Measurements from ENCODE around the gene TMEM192.
"Not testable (repeated sequence)": the region's sequence is repeated elsewhere in the genome, so short reads cannot be mapped to it uniquely, and the experiment has no call there.

The TMEM192 gene

DNA sequence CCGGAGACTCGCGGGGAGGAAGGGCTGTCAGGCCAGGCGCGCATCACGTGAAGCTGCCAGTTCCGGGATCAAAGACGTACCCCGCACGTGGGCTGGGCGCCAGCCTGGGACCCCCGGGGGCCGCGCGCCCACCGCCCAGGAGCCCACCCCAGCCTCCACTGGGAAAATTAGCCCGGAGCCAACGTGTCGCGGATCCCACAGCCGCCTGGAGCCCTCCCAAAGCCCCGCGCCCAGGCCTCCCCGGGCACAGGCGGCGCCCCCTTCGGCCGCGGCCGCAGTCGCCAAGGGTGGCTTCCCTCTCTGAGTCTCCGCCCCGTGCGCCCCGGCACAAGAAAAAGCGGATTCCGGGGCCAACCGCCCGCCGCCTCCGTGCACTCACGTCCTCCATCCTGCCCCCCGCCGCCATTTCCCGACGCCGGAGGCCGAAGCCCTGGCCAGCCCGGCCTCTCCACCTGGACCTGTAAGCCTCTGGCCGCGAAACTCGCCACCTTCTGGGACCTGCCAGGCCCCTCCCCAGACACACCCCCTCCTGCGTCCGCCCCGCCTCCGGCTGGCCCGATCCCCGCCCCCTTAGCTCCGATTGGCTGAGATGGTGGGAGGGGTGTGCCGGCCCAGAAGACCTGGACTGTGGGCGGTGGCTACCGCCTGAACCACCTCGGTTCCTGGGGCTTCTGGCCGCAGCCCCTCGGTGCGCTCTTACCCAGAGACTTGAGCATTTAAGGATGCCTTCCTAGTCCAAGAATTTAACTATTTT is at the start of gene TMEM192:
TMEM192 (minus strand) TSS at position 493 of the 754 bp plus-strand sequence; CDS start at position 406, 87 bp downstream.
- peak; percentile 92 for DNase-seq

DNA sequence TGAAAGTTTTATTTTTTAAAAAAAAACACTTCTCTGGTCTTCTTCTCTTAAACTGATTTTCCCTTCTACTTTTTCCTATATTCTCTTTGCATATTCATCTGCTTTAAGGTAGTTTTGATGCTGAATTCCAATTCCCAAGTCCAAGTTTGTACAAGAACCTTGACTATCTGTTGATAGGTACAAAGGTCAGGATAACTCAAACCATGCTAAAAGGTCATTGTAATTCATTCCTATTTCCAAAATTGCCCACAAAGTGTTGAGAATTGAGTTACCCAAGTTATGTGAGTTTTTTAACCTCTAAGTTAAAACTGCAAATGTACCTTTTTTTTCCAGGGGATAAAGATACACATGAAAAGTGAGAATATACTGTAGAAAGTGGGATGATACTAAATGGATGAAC is 46.1 kb upstream of the TMEM192 start:
- DNase-seq, result no peak

DNA sequence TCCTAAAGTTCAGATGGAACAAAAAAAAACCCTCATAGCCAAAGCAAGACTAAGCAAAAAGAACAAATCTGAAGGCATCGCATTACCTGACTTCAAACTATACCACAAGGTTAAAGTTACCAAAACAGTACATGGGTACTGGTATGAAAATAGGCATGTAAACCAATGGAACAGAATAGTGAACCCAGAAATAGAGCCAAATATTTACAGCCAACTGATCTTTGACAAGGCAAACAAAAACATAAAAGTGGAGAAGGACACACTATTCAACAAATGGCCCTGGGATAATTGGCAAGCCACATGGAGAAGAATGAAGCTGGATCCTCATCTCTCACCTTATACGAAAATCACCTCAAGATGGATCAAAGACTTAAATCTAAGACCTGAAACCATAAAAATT is 44.2 kb upstream of the TMEM192 start:
- no peak for DNase-seq

DNA sequence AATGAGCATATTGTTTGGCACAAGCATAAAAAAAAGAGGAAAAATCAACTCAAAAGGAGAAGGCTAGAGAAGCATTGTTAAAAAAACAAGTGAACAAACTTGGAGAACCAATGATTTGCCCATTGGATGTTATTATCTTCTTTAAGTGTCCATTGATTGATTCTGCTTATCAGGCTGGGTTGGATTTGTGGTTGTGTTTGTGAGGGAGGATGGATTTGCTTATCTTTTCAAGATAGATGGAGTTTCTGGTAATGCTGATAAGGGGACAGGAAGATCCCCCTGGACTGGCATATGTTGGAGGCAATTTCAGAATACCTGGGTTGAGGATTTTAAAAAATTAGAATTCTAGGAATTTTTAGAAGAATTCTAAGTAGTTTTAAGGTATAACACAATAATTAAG is 41.8 kb upstream of the TMEM192 start:
- no peak for DNase-seq

- DNase-seq, result no peak
Observed at GRCh38 chr4:165152527-165152926, 39.9 kb upstream of the TMEM192 start.

GRCh38 chr4:165151734-165152133 is 39.1 kb upstream of the TMEM192 start:
- DNase-seq, result no peak

GRCh38 chr4:165150545-165150944 is 37.9 kb upstream of the TMEM192 start:
- DNase-seq, result no peak

DNA sequence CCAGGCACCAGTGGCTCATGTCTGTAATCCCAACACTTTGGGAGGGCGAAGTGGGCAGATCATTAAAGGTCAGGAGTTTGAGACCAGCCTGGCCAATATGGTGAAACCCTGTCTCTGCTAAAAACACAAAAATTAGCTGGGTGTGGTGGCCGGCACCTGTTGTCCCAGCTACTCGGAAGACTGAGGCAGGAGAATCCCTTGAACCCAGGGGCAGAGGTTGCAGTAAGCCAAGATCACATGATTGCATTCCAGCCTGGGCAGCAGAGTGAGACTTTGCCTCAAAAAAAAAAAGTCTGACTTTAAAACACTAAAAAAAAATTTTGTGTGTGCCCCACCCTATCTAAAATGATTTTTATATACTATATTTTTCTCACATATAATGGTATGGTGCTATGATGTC is 26.2 kb upstream of the TMEM192 start:
- no peak for DNase-seq

DNA sequence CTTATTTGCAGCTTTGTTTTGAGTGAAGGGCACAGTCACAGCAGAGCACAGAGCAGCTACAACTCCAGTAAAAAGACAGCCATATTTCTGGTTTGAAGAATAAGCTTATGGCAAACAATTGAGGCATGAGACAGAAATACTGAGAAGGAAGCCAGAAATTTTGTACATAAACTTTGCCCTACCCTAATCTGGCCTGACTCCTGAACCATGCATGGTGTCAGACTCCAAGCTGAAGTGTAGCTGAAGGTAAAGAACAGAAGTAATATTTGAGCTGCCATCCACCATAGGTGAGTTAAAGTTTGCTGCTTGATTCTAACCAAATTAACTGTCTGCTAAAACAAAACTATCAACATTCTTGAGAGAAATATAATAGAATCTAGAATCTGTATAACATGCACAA is 24.5 kb upstream of the TMEM192 start:
- no peak for DNase-seq

DNA sequence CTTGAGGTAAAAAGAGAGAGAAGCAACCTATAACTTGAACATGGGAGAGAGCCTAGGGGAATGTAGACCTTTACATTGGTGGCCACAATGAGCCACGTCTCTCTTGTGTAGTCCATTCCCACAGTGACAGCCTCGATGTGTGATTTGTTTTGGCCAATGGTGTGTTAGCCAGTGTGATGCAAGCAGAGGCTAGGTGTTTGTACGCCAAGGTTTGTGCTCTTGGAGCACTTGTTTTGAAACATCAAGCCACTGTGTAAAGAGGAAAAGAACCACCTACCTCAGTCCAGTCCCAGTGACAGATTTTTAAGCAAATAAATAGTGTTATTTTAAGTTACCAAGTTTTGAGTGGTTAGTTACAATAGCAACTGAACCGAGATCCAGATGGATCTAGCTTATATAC is 23.9 kb upstream of the TMEM192 start:
- DNase-seq, result no peak

GRCh38 chr4:165133150-165133549 is 20.5 kb upstream of the TMEM192 start:
- no peak for DNase-seq

GRCh38 chr4:165131247-165131832 is 18.7 kb upstream of the TMEM192 start:
- peak; percentile 72 for DNase-seq

GRCh38 chr4:165129924-165130323 is 17.3 kb upstream of the TMEM192 start:
- no peak for DNase-seq

GRCh38 chr4:165125869-165126499 is 13.3 kb upstream of the TMEM192 start:
- DNase-seq, result not testable (repeated sequence)

- DNase-seq, result no peak
Observed at GRCh38 chr4:165124488-165124887, 11.8 kb upstream of the TMEM192 start.

DNA sequence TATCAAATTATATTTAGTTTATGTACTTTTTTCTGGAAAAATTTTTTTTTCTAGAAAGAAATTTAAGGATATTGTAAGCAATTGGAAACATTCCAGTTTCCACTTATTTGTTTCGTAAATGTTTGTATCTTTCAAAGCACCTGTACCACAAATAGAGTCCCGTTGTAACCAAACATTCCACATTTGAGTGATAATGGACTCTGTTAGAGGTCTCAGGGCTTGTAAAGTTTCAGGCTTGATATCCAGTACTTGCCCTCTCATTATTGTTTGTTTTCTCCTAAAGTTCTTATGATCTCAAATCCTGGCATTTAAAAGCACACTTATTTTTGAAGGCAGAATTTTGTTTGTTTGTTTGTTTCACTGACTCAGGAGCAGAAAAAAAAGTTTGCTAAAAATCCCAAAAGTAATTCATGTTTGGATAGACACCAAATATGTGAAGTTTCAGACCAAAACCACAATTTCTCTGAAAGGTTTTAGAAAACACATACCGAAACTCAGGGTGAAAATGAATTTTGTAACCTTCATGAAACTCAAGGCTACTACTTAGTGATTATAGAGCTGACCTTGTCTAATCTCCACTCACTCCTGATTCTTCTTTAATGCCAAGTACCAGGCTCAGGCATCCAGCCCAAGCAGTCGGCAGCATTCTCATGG is 5.7 kb upstream of the TMEM192 start:
- no peak for DNase-seq

- no peak for DNase-seq
Observed at GRCh38 chr4:165115301-165115700, 2.6 kb upstream of the TMEM192 start.

- DNase-seq, result no peak
Observed at GRCh38 chr4:165111906-165112367, 723 bp downstream of the TMEM192 start.

DNA sequence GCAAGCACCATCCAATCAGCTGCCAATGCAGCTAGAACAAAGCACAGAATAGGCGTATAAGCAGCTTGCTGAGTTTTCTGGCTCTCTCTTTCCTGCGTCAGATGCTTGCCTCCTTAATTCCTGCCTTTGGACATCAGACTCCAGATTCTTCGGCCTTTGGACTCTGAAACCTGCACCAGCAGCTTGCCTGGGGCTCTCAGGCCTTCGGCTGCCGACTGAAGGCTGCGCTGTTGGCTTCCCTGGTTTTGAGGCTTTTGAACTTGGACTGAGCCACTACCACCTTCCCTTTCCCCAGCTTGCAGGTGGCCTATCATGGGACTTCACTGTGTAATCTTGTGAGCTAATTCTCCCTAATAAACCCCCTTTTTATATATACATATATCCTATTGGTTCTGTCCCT is 6.1 kb downstream of the TMEM192 start:
- no peak for DNase-seq

GRCh38 chr4:165101641-165102040 is 11.0 kb downstream of the TMEM192 start:
- DNase-seq, result no peak

- peak; percentile 19 for DNase-seq
Observed at GRCh38 chr4:165096776-165097175, 15.9 kb downstream of the TMEM192 start.

DNA sequence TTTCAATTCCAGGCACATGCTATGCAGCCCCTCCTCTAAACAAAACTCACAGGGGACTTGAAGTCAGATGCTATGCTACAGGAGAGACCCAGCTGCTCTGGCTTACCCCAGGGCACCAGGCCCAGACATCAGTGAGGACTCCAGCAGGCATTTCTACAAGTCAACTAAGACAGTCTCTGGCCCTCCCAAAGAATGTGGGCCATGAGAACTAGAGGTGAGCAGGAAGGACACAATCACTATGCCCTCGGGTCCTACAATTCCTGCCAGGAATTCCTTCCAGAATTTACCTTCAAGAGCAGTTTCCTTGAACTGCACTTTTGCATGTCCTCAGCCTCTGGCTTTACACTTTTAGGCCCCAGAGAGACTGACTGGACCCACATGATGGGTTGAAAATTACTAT is 17.4 kb downstream of the TMEM192 start:
- no peak for DNase-seq

- DNase-seq, result no peak
Observed at GRCh38 chr4:165094873-165095272, 17.8 kb downstream of the TMEM192 start.

- not testable (repeated sequence) for DNase-seq
Observed at GRCh38 chr4:165092187-165092586, 20.5 kb downstream of the TMEM192 start.
